Adrenal gland (tissue), 12 donors: ENCODE measurements around the gene FMR1NB. TPM values are rescaled to one million over a fixed set of nuclear protein-coding genes. Genes with fewer than 3 reads are reported as not detected.

Experiments
- DNase-seq, 7 donors: peaks; one replicate each; pipeline ENCODE4 v3.0.0-alpha.2; 2019 to 2020
- H3K27ac ChIP-seq, 5 donors: fragments of 200-600 bp; sonication (generic) in 4 of 5; 1 replicate in 3 of 5; 2 replicates in 2 of 5; pipeline versions ENCODE4 v1.5.1 to v1.8.0; 2016 to 2020; ENCODE audit warnings: mild to moderate bottlenecking in 1 of 5
- H3K27me3 ChIP-seq: fragments of 200-600 bp; 2 replicates; pipeline ENCODE4 v1.8.0; 2021
- H3K36me3 ChIP-seq, 2 donors: fragments of 200-600 bp; replicated peaks in 1 of 2; 1 replicate in 1 of 2; 2 replicates in 1 of 2; pipeline versions ENCODE4 v1.5.1 to v1.8.0; 2018 to 2022
- H3K4me1 ChIP-seq, 2 donors: fragments of 200-600 bp; replicated peaks in 1 of 2; 1 replicate in 1 of 2; 2 replicates in 1 of 2; pipeline versions ENCODE4 v1.5.1 to v1.8.0; 2018 to 2021
- H3K4me3 ChIP-seq, 4 donors: fragments of 200-600 bp; sonication (generic) in 3 of 4; one replicate each; pipeline ENCODE4 v1.5.1; 2016 to 2018
- H3K9me3 ChIP-seq, 3 donors: fragments of 200-600 bp; sonication (generic) in 1 of 3; replicated peaks in 1 of 3; 1 replicate in 2 of 3; 2 replicates in 1 of 3; pipeline versions ENCODE4 v1.5.1 to v1.8.0; 2016 to 2021
- CTCF ChIP-seq, 6 experiments: fragments of 450-650 bp in 4 of 6; fragments of 200-600 bp in 2 of 6; sonication (generic) in 1 of 6; IDR thresholded peaks; 1 replicate in 5 of 6; 2 replicates in 1 of 6; pipeline versions ENCODE4 v1.5.1 to v1.8.0; 2016 to 2021; ENCODE audit warnings: antibody characterized with exemption in 6 of 6, mild to moderate bottlenecking in 2 of 6, moderate library complexity in 1 of 6
- POLR2A ChIP-seq, 2 donors: fragments of 450-650 bp; IDR thresholded peaks; one replicate each; pipeline ENCODE4 v1.6.1; 2017; ENCODE audit warnings: antibody characterized with exemption in 2 of 2, mild to moderate bottlenecking in 2 of 2, moderate library complexity in 1 of 2
- WGBS, 4 donors: extraction: QIAGEN DNeasy Blood & Tissue Kit in 2 of 4; methylation state at CpG; one replicate each; pipeline versions ENCODE4 v1.1.5 to v1.1.7; 2013 to 2017; 5-methylcytosine and 5-hydroxymethylcytosine counted together
- intact Hi-C, 2 donors: fragments of 100-400 bp; cut with DNase I; formaldehyde crosslinking; loops; one replicate each; pipeline versions ENCODE4 v1.14.1 to v1.15.0; 2022 to 2023
- polyA plus RNA-seq, 3 donors: library from polyadenylated mRNA; stranded (reverse); fragments of 200-250 nt in 2 of 3; fragments of 350-450 nt in 1 of 3; fragmentation: Illumina TruSeq in 1 of 3; extraction: RNeasy Lipid Tissue Mini Kit (QIAGEN cat#74804) in 1 of 3; gene quantifications; one replicate each; pipeline ENCODE4 v1.2.3, GENCODE V29; 2013 to 2014
- total RNA-seq, 9 donors: library from RNA; depleted of rRNA in 4 of 9; stranded (reverse); fragments of >200 nt in 4 of 9; fragments of 120-200 nt in 1 of 9; fragmentation: NEBNext Ultra II Directional in 1 of 9; extraction: Animal tissue kit (Norgen Biotek cat#: 25700) in 1 of 9; gene quantifications; one replicate each; pipeline versions ENCODE4 v1.1.0 to v1.2.4, GENCODE V29; 2013 to 2023
- donor health status: healthy with polysubstance abuse.
- donor health status: Bipolar disorder and iron deficiency.
- donor health status: DM: yes; HTN: yes; CAD: no.
- donor health status: DM: no; HTN: no; CAD: no.
- donor health status: DM: no; HTN: no; CAD: no.
- donor health status: DM: yes; HTN: yes; CAD: no.

The FMR1NB gene
- total and polyA plus RNA-seq, 12 donors = not detected

DNA sequence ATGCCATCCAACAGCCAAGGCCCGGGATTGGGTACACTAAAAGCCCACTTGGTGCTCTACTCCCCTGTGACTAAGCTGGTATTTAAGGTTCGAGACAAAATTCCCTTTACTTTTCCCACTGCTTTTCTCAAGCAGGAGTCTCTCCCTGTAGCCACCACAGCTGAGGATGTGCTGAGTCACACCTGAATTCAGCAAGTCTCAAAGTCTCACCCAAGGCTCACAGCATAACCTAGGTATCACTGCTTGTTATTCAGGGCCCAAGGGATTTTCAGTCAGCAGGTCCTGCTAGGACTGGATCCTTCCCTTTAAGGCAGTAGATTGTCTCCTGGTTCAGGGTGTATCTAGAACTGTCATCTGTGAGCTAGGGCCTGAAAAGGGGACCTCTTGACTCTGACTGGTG, 39.2 kb downstream of the FMR1NB start:
- H3K4me1 ChIP-seq = no peaks in the 10 kb centered on the region
- no peaks in the 10 kb centered on the region for H3K36me3 ChIP-seq
- no peak overlapping the region for H3K4me3 ChIP-seq
- no peaks in the 10 kb centered on the region for H3K27me3 ChIP-seq
- H3K27ac ChIP-seq = no peak overlapping the region
- TF ChIP-seq CTCF (IDR thresholded peaks at IDR 0.05) (no peak), POLR2A (IDR thresholded peaks at IDR 0.05) (no peak)
- H3K9me3 ChIP-seq = no peaks in the 10 kb centered on the region
- no peak for DNase-seq
- 55 to 81% (median 70%) methylated on average over 2 of the region's 2 CpGs; no CpG with 5 or more reads in 1 of the 4 donors for WGBS, 4 donors
- intact Hi-C loops = no loop called here

GRCh38 chrX:148024425-148025148, 43.5 kb downstream of the FMR1NB start:
- H3K9me3 ChIP-seq = no peaks in the 10 kb centered on the region

DNA sequence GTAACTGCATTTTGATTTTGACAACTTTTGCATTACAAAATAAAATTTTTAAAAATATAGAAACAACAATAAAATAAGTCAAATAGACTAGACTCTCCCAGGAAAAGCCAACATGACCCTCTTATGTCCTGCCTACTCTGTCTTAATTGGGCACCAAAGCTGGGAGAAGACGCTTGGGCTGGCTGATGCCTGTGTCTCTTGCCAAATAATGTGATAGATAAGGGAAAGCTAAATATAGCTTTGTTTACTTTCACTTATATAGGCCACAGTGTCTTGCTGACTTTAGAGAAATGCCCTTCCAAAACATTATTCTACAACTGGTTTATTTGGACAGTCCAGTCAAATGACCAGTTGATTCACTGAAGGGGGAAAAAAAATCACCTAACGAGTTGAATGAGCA, 54.2 kb downstream of the FMR1NB start:
- WGBS, 4 donors = 24 to 50% (median 43%) methylated on average over 2 of the region's 2 CpGs
- no peaks in the 10 kb centered on the region for H3K27me3 ChIP-seq
- no peaks in the 10 kb centered on the region for H3K36me3 ChIP-seq
- no peak for TF ChIP-seq POLR2A (IDR thresholded peaks at IDR 0.05)
- no peak for TF ChIP-seq CTCF (IDR thresholded peaks at IDR 0.05)
- no peaks in the 10 kb centered on the region for H3K4me1 ChIP-seq
- DNase-seq = peak in 1 of 7 donors; percentile 2
- no peak overlapping the region for H3K4me3 ChIP-seq
- no peak overlapping the region for H3K27ac ChIP-seq
- intact Hi-C loops = no loop called here
- H3K9me3 ChIP-seq = no peaks in the 10 kb centered on the region

More at GRCh38 chrX:148024425-148025148, 43.5 kb downstream of the FMR1NB start:
- Histone ChIP-seq H3K4me1 (no peaks in the 10 kb centered on the region), H3K4me3 (no peak overlapping the region), H3K27ac (no peak overlapping the region), H3K36me3 (no peaks in the 10 kb centered on the region), H3K27me3 (peaks cover 6% of the 10 kb centered on the region)
- intact Hi-C loops = no loop called here
- no peak for DNase-seq
- TF ChIP-seq CTCF (IDR thresholded peaks at IDR 0.05) = no peak
- no peak for TF ChIP-seq POLR2A (IDR thresholded peaks at IDR 0.05)
- 58 to 63% (median 63%) methylated on average over 8 of the region's 8 CpGs for WGBS, 4 donors

- WGBS, 4 donors = 67 to 100% (median 77%) methylated on average over 1 of the region's 1 CpG
Observed at GRCh38 chrX:148037020-148037419, 55.9 kb downstream of the FMR1NB start.

More at GRCh38 chrX:148037020-148037419, 55.9 kb downstream of the FMR1NB start:
- H3K4me3 ChIP-seq = no peak overlapping the region
- DNase-seq = no peak
- no peaks in the 10 kb centered on the region for H3K36me3 ChIP-seq
- no peaks in the 10 kb centered on the region for H3K4me1 ChIP-seq
- no peak overlapping the region for H3K27ac ChIP-seq
- intact Hi-C loops = no loop called here
- no peaks in the 10 kb centered on the region for H3K27me3 ChIP-seq
- no peaks in the 10 kb centered on the region for H3K9me3 ChIP-seq
- TF ChIP-seq CTCF (IDR thresholded peaks at IDR 0.05) = no peak
